ENCODE results near the gene RXRA.
A peak's percentile ranks its signal among the peaks of the same experiment; 100 is the strongest.

GRCh38 chr9:134413890-134414623 is 87.8 kb downstream of the RXRA start:
- no peak for TF ChIP-seq CTCF (IDR thresholded peaks at IDR 0.05)
- peak; percentile 39 to 53 for TF ChIP-seq POLR2AphosphoS5 (IDR thresholded peaks at IDR 0.05; ENCODE audit: insufficient read depth in 1 of 2, low read depth in 1 of 2)

Data from vagina (tissue), 2 donors.